GM21423 (cell line): ENCODE results near the gene PCGF2.

ENCODE experiments used
- ATAC-seq: cut with Tn5 transposase; IDR thresholded peaks from one replicate; pipeline ENCODE4 v1.9.1; 2021; ENCODE audit warnings: mild to moderate bottlenecking, moderate library complexity; ENCODE audit not compliant: unreplicated experiment

PCGF2 gene

DNA sequence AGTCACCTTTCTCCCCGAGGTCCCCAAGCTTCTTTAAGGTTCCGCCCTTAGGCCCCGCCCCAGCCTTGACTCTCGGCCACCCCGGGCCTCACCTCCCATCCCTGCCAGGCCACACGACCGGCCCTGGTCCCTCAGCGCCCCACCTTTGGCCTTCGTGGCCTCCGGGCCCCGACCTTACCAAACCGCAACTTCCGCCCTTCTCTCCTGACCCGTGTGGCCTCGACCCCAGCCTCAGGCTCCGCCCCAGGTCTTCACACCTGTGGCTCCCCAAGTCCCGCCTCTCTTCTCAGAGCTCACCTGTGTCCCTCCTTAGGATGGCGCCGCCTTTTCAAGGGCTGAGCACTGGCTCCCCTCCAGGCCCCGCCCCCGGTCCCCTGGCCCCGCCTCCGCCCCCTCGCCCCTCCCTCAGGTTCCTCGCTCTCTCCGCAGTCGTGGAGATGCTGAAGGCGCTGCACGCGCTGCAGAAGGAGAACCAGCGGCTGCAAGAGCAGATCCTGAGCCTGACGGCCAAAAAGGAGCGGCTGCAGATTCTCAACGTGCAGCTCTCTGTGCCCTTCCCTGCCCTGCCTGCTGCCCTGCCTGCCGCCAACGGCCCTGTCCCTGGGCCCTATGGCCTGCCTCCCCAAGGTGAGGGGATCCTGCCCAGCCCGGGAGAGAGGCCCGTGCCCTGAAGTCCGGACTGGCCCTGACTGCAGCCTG is 28.0 kb downstream of the PCGF2 start:
- no peak for ATAC-seq

DNA sequence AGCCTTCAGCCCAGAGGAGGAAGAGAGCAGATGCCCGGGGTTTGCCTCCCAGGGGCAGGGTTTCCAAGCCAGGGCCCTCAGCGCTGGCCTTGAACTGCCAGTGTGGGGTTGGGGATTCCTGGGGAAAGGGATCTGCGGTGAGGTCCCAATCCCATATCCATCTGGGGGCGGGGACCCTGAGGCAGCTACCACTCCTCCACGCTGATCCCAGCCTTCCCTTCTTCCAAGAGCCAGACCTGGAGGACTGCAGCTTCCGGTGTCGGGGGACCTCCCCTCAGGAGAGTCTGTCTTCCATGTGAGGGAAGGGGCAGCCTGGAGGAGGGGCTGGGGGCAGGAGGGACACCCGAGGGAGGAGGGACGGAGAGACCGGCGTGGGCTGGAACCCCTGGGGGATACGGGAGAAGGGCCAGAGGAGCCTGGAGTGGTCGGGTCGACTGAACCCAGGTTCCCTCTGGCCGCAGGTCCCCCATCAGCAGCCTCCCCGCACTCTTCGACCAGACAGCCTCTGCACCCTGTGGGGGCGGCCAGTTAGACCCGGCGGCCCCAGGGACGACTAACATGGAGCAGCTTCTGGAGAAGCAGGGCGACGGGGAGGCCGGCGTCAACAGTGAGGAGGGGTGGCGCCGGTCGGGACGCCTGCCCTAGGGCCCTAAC is 28.7 kb downstream of the PCGF2 start:
- no peak for ATAC-seq

DNA sequence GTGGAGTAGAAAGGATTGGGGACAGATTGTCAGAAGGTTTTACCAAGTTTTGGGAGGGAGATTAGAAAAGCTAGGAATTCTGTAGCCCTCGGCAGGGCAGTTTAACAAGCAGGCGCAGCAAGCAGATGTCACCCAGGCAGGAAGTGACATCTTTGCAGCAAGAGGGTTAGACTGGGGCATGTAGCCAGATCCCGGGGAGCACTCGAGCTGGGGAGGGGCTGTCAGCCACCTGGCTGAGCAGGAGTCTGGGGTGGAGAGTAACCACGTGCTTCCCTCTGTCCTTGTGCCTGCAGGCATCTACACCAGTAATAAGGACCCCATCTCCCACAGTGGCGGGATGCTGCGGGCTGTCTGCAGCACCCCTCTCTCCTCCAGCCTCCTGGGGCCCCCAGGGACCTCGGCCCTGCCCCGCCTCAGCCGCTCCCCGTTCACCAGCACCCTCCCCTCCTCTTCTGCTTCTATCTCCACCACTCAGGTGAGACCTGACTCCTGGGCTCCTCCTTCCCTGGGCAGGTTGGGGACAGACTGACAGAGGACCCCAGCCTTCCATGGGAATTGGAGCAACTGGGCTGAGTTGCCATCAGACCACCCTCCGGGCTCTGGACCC is 30.9 kb downstream of the PCGF2 start:
- no peak for ATAC-seq

DNA sequence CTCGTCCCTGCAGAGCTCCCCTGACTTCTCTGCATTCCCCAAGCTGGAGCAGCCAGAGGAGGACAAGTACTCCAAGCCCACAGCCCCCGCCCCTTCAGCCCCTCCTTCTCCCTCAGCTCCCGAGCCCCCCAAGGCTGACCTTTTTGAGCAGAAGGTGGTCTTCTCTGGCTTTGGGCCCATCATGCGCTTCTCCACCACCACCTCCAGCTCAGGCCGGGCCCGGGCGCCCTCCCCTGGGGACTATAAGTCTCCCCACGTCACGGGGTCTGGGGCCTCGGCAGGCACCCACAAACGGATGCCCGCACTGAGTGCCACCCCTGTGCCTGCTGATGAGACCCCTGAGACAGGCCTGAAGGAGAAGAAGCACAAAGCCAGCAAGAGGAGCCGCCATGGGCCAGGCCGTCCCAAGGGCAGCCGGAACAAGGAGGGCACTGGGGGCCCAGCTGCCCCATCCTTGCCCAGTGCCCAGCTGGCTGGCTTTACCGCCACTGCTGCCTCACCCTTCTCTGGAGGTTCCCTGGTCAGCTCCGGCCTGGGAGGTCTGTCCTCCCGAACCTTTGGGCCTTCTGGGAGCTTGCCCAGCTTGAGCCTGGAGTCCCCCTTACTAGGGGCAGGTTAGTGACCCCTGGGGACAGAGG is 31.6 kb downstream of the PCGF2 start:
- no peak for ATAC-seq

DNA sequence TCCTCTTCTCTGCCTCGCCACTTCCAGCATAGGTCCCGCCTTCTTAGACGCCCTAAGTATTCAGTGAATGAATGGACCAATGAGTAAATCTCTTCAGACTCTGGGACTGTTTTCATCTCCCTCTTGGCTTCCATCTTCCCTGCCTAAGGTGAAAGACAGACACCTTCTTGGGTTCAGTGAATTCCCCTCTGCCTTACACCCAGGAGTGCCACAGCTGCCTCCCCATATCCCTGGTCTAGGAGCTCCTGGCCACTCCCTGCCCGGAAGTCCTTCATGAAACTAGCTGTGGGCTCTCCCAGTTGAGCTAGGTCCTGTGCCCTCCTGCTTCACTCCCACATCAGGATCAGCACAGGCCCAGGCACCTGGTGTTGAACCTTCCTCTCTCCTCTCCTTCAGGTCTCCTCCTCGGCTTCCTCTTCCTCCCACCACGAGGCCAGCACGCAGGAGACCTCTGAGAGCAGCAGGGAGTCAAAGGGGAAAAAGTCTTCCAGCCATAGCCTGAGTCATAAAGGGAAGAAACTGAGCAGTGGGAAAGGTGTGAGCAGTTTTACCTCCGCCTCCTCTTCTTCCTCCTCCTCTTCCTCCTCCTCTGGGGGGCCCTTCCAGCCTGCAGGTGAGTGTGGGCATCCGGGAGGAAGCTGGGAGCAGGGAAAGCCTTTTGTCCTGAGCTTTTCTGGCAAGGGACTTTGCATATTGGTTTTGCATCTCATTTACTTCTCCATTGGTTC is 32.8 kb downstream of the PCGF2 start:
- ATAC-seq: no peak

DNA sequence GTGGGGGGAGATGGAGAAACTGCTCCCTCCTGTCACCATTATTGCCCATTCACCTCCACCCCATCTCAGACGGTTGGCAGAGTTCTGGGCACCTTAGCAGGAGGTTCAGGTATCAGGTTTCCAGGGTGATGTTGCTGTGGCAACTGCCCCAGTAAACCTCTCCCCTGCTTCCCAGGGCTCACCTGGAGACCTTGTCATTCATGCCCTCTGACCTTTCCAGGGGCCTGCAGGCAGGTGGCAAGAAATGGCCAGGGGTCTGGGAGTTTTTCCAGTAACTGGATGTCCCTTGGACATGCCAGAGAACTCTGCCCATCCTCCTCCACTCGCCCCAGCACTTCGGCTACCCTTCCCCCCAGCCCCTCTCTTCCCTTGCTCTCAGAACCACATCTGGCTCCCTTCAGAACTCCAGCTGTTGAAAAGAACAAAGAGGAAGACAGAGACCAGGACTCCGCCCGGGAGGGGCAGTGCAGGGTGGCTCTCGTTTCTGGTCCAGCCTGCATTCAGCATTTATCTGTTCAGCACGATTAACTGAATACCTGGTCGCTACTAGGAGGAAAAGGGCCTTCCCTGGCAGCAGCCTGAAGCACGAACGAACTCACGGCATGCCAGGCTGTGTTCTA is 34.6 kb downstream of the PCGF2 start:
- no peak for ATAC-seq

DNA sequence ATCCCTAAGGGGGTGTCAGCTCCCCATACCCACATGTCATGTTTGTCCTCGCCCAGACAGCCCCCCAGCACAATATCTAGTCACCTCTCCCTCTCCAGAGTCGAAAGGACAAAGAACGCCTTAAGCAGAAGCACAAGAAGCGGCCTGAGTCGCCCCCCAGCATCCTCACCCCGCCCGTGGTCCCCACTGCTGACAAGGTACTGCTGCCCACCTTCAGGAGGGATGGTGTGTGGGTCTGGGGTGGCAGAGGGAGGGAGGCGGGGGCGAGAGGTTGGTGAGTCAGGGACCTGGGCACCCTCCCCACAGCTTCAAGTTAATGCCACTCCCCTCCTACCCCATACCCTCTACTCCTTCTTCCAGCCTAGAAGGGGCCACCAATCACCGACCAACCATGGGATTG is 35.5 kb downstream of the PCGF2 start:
- no peak for ATAC-seq

DNA sequence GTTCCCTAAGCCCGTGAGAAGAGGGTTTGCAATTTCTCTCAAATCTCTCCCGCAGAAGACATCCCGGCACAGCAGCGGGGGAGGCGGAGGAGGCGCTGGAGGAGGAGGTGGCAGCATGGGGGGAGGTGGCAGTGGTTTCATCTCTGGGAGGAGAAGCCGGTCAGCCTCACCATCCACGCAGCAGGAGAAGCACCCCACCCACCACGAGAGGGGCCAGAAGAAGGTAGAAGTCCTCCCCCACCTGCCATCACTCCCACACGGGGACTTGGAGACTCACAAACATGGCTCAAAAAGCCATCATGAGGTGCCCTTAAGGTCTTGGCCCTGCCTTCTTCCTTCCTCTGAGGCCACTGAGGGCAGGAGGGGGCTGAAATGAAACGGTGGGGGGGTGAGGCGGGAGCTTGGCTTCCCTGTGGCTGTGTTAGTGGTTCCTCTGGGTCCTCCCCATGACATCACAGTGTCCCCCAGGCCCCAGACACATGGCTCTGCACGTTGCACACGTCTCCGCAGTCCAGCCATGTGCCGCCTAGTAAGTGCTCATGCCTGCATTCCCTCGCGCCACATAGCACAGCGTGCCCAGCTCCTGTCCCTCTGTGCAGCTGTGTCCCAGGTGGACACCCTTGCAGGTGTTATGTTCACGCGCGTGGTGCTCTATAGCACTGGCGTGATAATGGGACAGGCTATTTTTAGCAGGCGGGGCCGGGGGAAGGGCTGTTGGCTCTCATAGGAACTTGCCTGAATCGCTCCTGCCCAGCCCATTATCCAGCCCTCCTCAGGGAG is 36.2 kb downstream of the PCGF2 start:
- ATAC-seq: no peak

DNA sequence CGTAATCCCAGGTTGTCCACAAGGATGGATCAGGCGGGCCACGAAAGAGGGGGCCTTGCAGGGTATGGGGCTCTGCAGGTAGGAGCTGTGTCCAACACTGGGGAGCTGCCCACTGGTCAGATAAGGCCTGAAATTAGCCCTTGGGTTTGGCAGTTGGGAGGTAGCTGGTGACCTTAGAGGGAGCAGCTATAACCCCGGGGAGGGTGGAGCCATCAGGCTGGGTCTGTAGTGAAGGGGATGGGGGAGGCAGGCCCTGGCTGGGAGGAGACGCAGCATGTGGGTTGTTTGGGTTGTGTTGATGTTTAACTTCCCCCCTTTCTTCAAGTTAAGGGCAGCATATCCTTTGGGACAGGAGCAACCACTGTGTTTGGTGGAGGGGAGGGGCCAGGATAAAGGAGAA is 37.2 kb downstream of the PCGF2 start:
- ATAC-seq: no peak

DNA sequence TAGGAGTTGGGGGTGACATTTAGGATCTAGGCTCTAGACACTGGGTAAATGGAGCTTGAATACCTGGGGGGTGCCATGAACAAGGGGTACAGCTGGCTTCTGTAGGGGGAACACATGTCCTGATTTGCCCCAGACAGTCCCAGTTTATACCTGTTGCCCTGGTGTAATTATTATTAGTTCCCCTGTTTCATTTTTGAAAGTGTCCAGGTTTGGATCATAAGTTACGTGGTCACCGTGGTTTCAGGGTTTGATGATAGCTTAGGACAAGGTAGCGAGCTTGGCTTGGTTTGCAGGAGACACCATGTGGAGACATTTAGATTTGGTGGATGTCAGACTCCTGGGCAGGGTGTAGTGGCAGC is 37.6 kb downstream of the PCGF2 start:
- no peak for ATAC-seq

DNA sequence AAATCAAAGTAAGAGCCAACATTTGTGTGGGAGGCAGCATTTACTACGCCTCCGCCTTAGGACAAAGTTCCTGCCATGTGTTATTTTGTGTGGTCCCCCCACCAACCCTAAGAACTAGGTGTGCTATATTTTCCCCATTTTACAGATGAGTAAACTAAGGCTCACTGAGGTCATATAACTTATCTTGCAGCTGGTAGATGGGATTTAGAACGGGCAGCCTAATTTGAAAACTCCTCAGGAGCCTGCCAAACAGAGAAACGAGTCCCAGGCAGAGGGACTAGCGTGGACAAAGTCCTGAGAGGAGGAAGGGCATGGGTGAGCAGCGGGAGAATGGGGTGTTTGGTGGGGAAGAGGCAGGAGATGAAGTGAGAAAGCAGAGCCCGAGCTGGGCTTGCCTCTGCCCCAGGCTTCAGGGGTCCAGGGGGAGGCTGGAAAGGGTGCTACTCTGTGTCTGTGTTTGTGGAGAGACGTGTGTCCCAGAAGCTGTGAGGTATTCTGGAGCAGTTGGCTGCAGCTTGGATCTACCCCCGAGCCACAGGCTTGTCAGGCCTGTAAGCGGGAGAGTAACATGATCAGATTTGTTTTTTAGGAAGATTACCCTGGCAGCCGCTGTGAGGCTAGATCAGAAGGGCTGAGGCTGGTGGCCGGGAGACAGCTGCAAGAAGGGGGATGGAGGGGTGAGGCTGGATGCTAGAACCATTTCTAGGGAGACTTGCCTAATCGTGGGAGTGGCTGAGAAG is 38.1 kb downstream of the PCGF2 start:
- ATAC-seq: no peak

DNA sequence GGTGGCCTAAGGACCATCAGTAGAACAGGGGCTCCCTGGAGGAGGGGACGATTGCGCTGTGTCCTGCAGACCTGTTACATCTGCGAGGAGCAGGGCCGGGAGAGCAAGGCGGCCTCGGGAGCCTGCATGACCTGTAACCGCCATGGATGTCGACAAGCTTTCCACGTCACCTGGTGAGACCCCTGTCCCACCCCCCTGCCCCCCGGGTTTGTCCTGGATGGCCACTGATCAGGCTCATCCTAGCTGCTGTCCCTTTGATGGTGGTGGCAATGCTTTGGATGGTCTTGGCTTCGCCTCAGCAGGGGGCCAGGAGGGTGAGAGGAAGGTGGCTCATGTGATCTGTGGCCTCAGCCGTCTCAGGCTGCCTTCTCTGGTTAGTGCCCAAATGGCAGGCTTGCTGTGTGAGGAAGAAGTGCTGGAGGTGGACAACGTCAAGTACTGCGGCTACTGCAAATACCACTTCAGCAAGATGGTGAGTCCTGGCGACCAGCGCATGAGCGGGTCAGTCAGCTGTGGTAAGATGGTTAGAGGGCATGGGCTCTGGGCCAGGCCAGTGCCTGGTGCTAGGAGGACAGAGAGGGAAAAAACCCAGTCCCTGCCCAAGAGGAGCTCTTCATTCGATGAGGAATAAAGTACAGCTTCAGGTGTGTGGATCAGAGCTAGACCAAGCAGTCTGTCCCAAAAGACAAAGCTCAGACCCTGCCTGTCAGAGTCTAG is 38.9 kb downstream of the PCGF2 start:
- no peak for ATAC-seq

DNA sequence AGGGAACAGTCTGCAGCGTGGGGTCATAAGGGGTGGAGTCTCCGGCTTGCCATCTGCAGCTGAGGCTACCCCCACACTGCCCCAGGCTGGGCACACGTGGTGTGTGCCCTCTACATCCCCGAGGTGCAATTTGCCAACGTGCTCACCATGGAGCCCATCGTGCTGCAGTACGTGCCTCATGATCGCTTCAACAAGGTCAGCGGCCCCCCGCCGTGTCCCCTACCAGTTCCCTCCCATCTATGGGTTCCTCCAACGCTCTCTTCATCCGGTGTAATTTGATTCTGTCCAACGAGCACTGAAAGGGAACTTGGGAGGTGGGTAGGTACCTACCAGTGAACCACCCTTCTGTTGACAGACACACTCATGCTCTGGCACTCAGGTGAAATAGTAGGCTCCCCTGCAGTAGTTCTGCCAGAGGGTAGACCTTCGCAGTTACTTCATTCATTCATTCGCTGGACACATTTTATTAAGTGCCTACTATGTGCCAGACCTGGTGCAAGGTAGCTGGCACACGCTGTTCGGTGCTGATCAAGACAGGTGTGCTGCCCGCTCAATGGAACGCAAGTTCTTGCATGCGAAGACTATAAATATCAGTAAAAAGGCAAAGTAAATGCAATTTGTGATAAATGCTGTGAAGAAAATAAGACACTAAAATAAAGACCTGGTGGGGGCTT is 40.3 kb downstream of the PCGF2 start:
- no peak for ATAC-seq

DNA sequence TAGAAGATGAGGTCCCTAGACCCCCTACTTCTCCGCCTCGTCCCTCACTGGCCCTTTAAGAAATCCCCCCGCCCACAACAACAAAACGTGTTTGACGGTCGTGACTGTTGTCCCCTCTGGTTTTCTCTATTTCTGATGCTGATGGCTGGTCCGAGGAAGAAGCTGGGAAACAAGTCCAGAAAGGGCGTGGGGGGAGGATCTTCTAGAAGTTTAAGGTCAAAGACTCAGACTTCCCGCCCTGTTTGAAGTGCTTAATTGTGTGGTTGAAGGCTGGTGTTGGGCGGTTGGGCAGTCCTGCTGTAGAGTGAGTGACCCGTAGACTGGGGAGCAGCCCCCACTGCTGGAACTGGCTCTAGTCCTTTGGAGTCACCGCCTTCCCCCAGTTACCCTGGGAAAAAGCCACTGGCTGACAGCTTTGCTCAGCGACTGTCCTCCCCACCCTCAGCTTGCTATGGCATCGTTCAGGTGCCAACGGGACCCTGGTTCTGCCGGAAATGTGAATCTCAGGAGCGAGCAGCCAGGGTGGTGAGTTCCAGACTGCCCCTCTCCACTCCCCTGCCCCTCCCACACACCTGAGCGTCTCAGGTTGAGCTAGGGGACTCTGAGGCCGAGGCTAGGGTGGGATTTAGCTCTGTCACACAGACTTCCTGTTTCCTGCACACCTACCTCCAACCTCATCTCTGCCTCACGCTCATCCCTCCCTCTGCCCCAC is 41.5 kb downstream of the PCGF2 start:
- ATAC-seq: no peak

DNA sequence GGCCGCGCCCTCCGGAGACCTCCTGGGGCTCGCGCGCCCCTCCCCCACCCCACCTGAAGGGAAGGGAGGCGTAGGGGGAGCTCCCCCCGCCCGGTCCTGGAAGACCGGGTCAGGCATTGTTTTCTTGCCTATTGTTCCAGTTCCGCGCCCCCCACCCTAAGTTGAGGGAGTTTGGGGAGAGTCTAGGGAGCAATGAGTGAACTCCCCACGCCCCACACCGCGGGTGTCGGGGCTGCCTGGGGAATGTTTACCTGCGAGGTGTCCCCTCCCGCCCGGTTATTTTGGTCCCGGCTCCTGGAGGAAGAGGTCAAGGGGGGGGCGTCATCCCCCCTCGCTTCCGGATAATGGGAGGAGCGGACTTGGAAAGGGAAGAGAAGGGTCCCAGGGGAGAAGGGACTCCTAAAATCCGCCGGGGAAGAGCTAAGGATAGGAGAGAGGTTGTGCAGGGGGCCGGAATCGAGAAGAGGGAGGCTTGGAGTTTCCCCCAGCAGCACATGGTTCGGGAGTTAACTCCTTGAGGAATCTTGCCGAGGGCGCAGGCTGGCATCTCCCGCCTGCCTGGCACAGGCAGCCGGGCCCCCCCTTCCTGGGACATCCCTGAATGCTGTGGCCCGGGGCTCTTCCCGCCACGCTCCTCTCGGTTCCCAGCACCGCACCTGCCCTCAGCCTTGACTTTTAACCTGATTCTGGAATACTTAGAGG is 42.2 kb downstream of the PCGF2 start:
- no peak for ATAC-seq

DNA sequence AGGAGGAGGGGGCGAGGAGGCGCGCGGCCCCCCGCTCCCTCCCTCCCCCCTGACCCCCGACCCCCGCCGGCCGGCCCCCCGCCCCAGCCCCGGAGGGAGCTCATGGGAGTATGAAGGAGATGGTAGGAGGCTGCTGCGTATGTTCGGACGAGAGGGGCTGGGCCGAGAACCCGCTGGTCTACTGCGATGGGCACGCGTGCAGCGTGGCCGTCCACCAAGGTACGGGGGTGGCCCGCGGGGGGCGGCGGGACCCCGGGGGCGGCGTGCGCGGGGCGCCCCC is 42.7 kb downstream of the PCGF2 start:
- ATAC-seq: no peak
